H1 (cell line): ENCODE results near the gene AEBP1. TPM values are rescaled to one million over a fixed set of nuclear protein-coding genes. Genes with fewer than 3 reads are reported as not detected.

Experiments
- ASH2L ChIP-seq: fragments of 200-600, 300-600 bp; sonication (generic); IDR thresholded peaks from one replicate; pipeline ENCODE4 v1.7.1; 2017; ENCODE audit warnings: low read length
- BRCA1 ChIP-seq: IDR thresholded peaks from 2 replicates; pipeline ENCODE4 v1.6.1; 2012; ENCODE audit warnings: low read depth, low read length, improper control_type of control experiment
- CHD1 ChIP-seq: IDR thresholded peaks from 2 replicates; pipeline ENCODE4 v1.6.1; 2012; ENCODE audit warnings: low read depth, low read length, improper control_type of control experiment
- CHD2 ChIP-seq: IDR thresholded peaks from 2 replicates; pipeline ENCODE4 v1.6.1; 2012; ENCODE audit warnings: low read length, improper control_type of control experiment
- CHD7 ChIP-seq: fragments of 300-600 bp; sonication (generic); IDR thresholded peaks from 2 replicates; pipeline ENCODE4 v1.7.1; 2012; ENCODE audit warnings: low read length, moderate library complexity, mild to moderate bottlenecking, inconsistent platforms; ENCODE audit not compliant: insufficient replicate concordance
- GABPA ChIP-seq: IDR thresholded peaks from 2 replicates; pipeline ENCODE4 v1.6.1; 2011; ENCODE audit warnings: mild to moderate bottlenecking, low read length, moderate library complexity, borderline replicate concordance; ENCODE audit not compliant: insufficient read depth
- GTF2F1 ChIP-seq: IDR thresholded peaks from 2 replicates; pipeline ENCODE4 v1.6.1; 2012; ENCODE audit warnings: low read depth, low read length, improper control_type of control experiment, borderline replicate concordance
- POU5F1 ChIP-seq: IDR thresholded peaks from 2 replicates; pipeline ENCODE4 v1.6.1; 2011; ENCODE audit warnings: low read depth, mild to moderate bottlenecking, low read length, moderate library complexity
- RBBP5 ChIP-seq: IDR thresholded peaks from 2 replicates; pipeline ENCODE4 v1.7.1; 2012; ENCODE audit warnings: low read depth, mild to moderate bottlenecking, inconsistent platforms, low read length, moderate library complexity, borderline replicate concordance
- TEAD4 ChIP-seq: IDR thresholded peaks from 2 replicates; pipeline ENCODE4 v1.6.1; 2012; ENCODE audit warnings: low read depth, low read length, inconsistent platforms, mixed read lengths
- polyA plus RNA-seq, 7 experiments: library from polyadenylated mRNA; depleted of rRNA in 3 of 7; stranded (reverse) in 5 of 7; unstranded in 2 of 7; fragments of >200 nt in 5 of 7; fragments of 200-250 nt in 2 of 7; gene quantifications; 1 replicate in 5 of 7; 2 replicates in 1 of 7; 4 replicates in 1 of 7; pipeline versions ENCODE4 v1.2.1 to v1.2.3, GENCODE V29; 2011 to 2013; ENCODE audit warnings: missing spikeins in 2 of 7, mixed read lengths in 2 of 7
- total RNA-seq: library from RNA; stranded (reverse); fragmentation: NEBNext Ultra II Directional; extraction: Animal tissue kit (Norgen Biotek cat#: 25700); gene quantifications from 2 replicates; pipeline ENCODE4 v1.2.1, GENCODE V29; 2021

AEBP1 gene
- total and polyA plus RNA-seq, 2 of the 8 experiments (the other 6 are each of a cell fraction or from before 2014, with no cell fraction given): 10.4 to 41.2 TPM

- TF ChIP-seq CHD7 (no peak), ASH2L (no peak), GABPA (no peak), TEAD4 (no peak), BRCA1 (no peak), CHD2 (no peak), POU5F1 (no peak), RBBP5 (no peak), CHD1 (no peak), GTF2F1 (no peak)
Observed at GRCh38 chr7:44112231-44112996, 8.3 kb downstream of the AEBP1 start (continued).
